Thyroid gland (tissue), 4 donors: ENCODE results near the gene NFIX.

Experiments used
- CTCF ChIP-seq, 6 experiments: fragments of 200-600 bp in 3 of 6; fragments of 450-650 bp in 3 of 6; sonication (generic) in 3 of 6; IDR thresholded peaks; one replicate each; pipeline ENCODE4 v1.5.1; 2016 to 2019; ENCODE audit warnings: antibody characterized with exemption in 6 of 6, mild to moderate bottlenecking in 2 of 6, inconsistent platforms in 1 of 6, moderate library complexity in 1 of 6
- POLR2A ChIP-seq, 2 donors: fragments of 450-650 bp; IDR thresholded peaks; one replicate each; pipeline ENCODE4 v1.6.1; 2017; ENCODE audit warnings: antibody characterized with exemption in 2 of 2, mild to moderate bottlenecking in 2 of 2, moderate library complexity in 1 of 2

GRCh38 chr19:12986726-12987125 lies 8.5 kb upstream of the NFIX start:
- TF ChIP-seq POLR2A (IDR thresholded peaks at IDR 0.05) (no peak), CTCF (IDR thresholded peaks at IDR 0.05) (no peak)
